Trophoblast cell (in vitro differentiated cells and primary cell): ENCODE results near the gene COX6A1.

Source experiments
- DNase-seq, 2 donors: peaks; one replicate each; pipeline ENCODE4 v3.0.0-alpha.2; 2016
- H2AFZ ChIP-seq: 2 replicates; pipeline ENCODE4 v1.6.1; 2013; ENCODE audit warnings: low read length, moderate library complexity, mild to moderate bottlenecking; ENCODE audit not compliant: insufficient read depth, poor library complexity
- H2AK5ac ChIP-seq: 2 replicates; pipeline ENCODE4 v1.6.1; 2013; ENCODE audit warnings: mild to moderate bottlenecking, low read length
- H2BK120ac ChIP-seq: 2 replicates; pipeline ENCODE4 v1.6.1; 2013; ENCODE audit warnings: low read length, mild to moderate bottlenecking, moderate library complexity; ENCODE audit not compliant: insufficient read depth, poor library complexity
- H2BK12ac ChIP-seq: 2 replicates; pipeline ENCODE4 v1.6.1; 2013; ENCODE audit warnings: mild to moderate bottlenecking, low read length, moderate library complexity
- H2BK5ac ChIP-seq: 2 replicates; pipeline ENCODE4 v1.6.1; 2013; ENCODE audit warnings: low read length, low read depth, moderate library complexity, mild to moderate bottlenecking; ENCODE audit not compliant: poor library complexity
- H3K14ac ChIP-seq: 2 replicates; pipeline ENCODE4 v1.6.1; 2013; ENCODE audit warnings: mild to moderate bottlenecking, low read length
- H3K18ac ChIP-seq: 2 replicates; pipeline ENCODE4 v1.6.1; 2013; ENCODE audit warnings: mild to moderate bottlenecking, low read length
- H3K23ac ChIP-seq: 2 replicates; pipeline ENCODE4 v1.6.1; 2013; ENCODE audit warnings: low read length
- H3K27ac ChIP-seq: 2 replicates; pipeline ENCODE4 v1.5.1; 2013; ENCODE audit warnings: low read depth, mild to moderate bottlenecking, inconsistent platforms, low read length, moderate library complexity
- H3K27me3 ChIP-seq: 2 replicates; pipeline ENCODE4 v1.6.1; 2013; ENCODE audit warnings: inconsistent platforms, mild to moderate bottlenecking, low read length, moderate library complexity; ENCODE audit not compliant: insufficient read depth
- H3K36me3 ChIP-seq, 2 experiments: 1 replicate in 1 of 2; 2 replicates in 1 of 2; pipeline ENCODE4 v1.6.1; 2013; ENCODE audit warnings: low read length in 2 of 2, mild to moderate bottlenecking in 2 of 2, moderate library complexity in 1 of 2; ENCODE audit not compliant: insufficient read depth in 2 of 2, control insufficient read depth in 1 of 2
- H3K4ac ChIP-seq: 2 replicates; pipeline ENCODE4 v1.6.1; 2013; ENCODE audit warnings: low read depth, mild to moderate bottlenecking, low read length, moderate library complexity
- H3K4me1 ChIP-seq, 2 experiments: 1 replicate in 1 of 2; 2 replicates in 1 of 2; pipeline ENCODE4 v1.6.1; 2013; ENCODE audit warnings: low read length in 2 of 2, mild to moderate bottlenecking in 2 of 2, moderate library complexity in 1 of 2; ENCODE audit not compliant: insufficient read depth in 2 of 2, control insufficient read depth in 1 of 2
- H3K4me2 ChIP-seq: 2 replicates; pipeline ENCODE4 v1.6.1; 2013; ENCODE audit warnings: inconsistent platforms, mild to moderate bottlenecking, low read length, moderate library complexity
- H3K4me3 ChIP-seq: 2 replicates; pipeline ENCODE4 v1.5.1; 2013; ENCODE audit warnings: mild to moderate bottlenecking, low read depth, low read length, inconsistent platforms
- H3K79me1 ChIP-seq: one replicate; pipeline ENCODE4 v1.6.1; 2013; ENCODE audit warnings: low read length
- H3K79me2 ChIP-seq: 2 replicates; pipeline ENCODE4 v1.6.1; 2013; ENCODE audit warnings: low read length, mild to moderate bottlenecking; ENCODE audit not compliant: control insufficient read depth, insufficient read depth, poor library complexity
- H3K9ac ChIP-seq: 2 replicates; pipeline ENCODE4 v1.6.1; 2013; ENCODE audit warnings: mild to moderate bottlenecking, low read length
- H3K9me3 ChIP-seq: 2 replicates; pipeline ENCODE4 v1.6.1; 2013; ENCODE audit warnings: low read depth, mild to moderate bottlenecking, control low read depth, inconsistent platforms, low read length; ENCODE audit not compliant: insufficient read depth
- H4K12ac ChIP-seq: 2 replicates; pipeline ENCODE4 v1.6.1; 2013; ENCODE audit warnings: low read depth, mild to moderate bottlenecking, low read length, moderate library complexity
- H4K8ac ChIP-seq: 2 replicates; pipeline ENCODE4 v1.6.1; 2013; ENCODE audit warnings: low read depth, mild to moderate bottlenecking, low read length, moderate library complexity
- H4K91ac ChIP-seq: one replicate; pipeline ENCODE4 v1.6.1; 2013; ENCODE audit warnings: low read depth, mild to moderate bottlenecking, low read length, moderate library complexity
- WGBS: extraction: QIAGEN DNeasy Blood & Tissue Kit; methylation state at CpG from one replicate; pipeline ENCODE4 v1.1.7; 2013; ENCODE audit warnings: missing lambda C conversion rate; ENCODE audit not compliant: insufficient read length, insufficient coverage; ENCODE audit errors: extremely low coverage; 5-methylcytosine and 5-hydroxymethylcytosine counted together

Gene COX6A1

GRCh38 chr12:120468325-120468820 lies 30.5 kb downstream of the COX6A1 start:
- Histone ChIP-seq H3K27me3 (no peaks in the 10 kb centered on the region), H2BK120ac (peak overlapping the region; percentile 91), H3K18ac (no peak overlapping the region), H3K9me3 (no peaks in the 10 kb centered on the region), H3K4ac (peak overlapping the region; percentile 99), H3K27ac (peak overlapping the region; percentile 88), H2BK5ac (peak overlapping the region; percentile 91), H3K14ac (no peak overlapping the region), H3K4me1 (peaks cover 4 to 8% of the 10 kb centered on the region in 2 experiments), H3K36me3 (peaks cover 16 to 27% of the 10 kb centered on the region in 2 experiments), H2BK12ac (no peak overlapping the region), H4K12ac (no peak overlapping the region), H3K79me1 (peaks cover 11% of the 10 kb centered on the region), H3K23ac (no peak overlapping the region), H2AK5ac (no peak overlapping the region), H4K8ac (peak overlapping the region; percentile 89), H4K91ac (peak overlapping the region; percentile 87), H3K79me2 (peaks cover 20% of the 10 kb centered on the region), H3K4me2 (peak overlapping the region; percentile 81), H3K9ac (peak overlapping the region; percentile 87), H3K4me3 (peak overlapping the region; percentile 99), H2AFZ (peak overlapping the region; percentile 56)
- no CpG with 5 or more reads among the region's 23 CpGs for WGBS
- DNase-seq, result peak; percentile 85 to 94

DNA sequence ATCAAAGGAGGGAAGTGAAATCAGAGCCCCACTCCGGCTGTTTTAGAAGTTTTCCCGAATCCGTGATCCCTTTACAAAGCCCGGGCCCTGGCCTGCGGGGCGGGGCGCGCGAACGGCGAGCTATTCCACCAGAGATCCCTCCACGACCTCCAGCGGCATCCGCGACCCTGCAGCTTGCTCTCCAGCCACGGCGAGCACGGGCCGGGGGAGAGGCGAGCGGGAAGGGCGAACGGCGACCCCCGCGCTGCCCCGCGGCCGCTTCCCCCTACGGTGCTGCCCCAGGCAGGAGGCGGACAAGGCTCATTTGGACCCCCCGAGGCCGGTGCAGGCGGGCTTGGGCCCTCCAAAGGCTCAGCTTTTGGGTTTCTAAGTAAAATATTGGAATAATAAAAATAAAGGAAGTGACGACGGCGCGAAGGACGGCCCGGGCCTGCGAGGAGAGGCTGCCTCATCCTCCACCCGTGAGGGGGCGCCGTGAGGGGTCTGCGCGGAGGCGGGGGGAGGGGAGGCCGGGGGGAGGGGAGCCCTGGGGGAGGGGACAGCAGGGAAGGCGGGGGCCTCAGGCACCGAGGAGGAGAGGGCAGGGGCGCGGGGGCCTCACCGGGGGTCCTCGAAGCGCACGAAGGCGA lies 31.0 kb downstream of the COX6A1 start:
- Histone ChIP-seq H3K9ac (peak overlapping the region; percentile 96), H3K18ac (peak overlapping the region; percentile 93), H2BK120ac (peak overlapping the region; percentile 91), H2BK5ac (peak overlapping the region; percentile 91), H4K91ac (peak overlapping the region; percentile 91), H3K4me3 (peak overlapping the region; percentile 99), H2BK12ac (no peak overlapping the region), H3K79me2 (peaks cover 20% of the 10 kb centered on the region), H4K8ac (peak overlapping the region; percentile 89), H3K14ac (peak overlapping the region; percentile 97), H3K4me2 (peak overlapping the region; percentile 86), H3K9me3 (no peaks in the 10 kb centered on the region), H2AFZ (peak overlapping the region; percentile 56), H3K36me3 (peaks cover 12 to 22% of the 10 kb centered on the region in 2 experiments), H3K79me1 (peaks cover 11% of the 10 kb centered on the region), H3K23ac (no peak overlapping the region), H3K4me1 (peaks cover 8 to 10% of the 10 kb centered on the region in 2 experiments), H2AK5ac (peak overlapping the region; percentile 79), H3K27ac (peak overlapping the region; percentile 88), H3K27me3 (no peaks in the 10 kb centered on the region), H4K12ac (peak overlapping the region; percentile 67), H3K4ac (peak overlapping the region; percentile 99)
- WGBS, result no CpG with 5 or more reads among the region's 57 CpGs
- DNase-seq, result no peak

- peak within 1 kb of the TSS; percentile 91 for H2BK5ac ChIP-seq
- H3K4me2 ChIP-seq, result peak within 1 kb of the TSS; percentile 86
- H2BK120ac ChIP-seq, result peak within 1 kb of the TSS; percentile 91
- peak within 1 kb of the TSS; percentile 99 for H3K4me3 ChIP-seq
- peak within 1 kb of the TSS; percentile 89 for H4K8ac ChIP-seq
- peak within 1 kb of the TSS; percentile 99 for H3K4ac ChIP-seq
- WGBS, result no CpG with 5 or more reads among the region's 88 CpGs
- peaks cover 11 to 18% of the 10 kb centered on the region in 2 experiments for H3K36me3 ChIP-seq
- H2BK12ac ChIP-seq, result no peak within 1 kb of the TSS
- H3K79me2 ChIP-seq, result peaks cover 20% of the 10 kb centered on the region
- peak within 1 kb of the TSS; percentile 96 for H3K9ac ChIP-seq
- peak within 1 kb of the TSS; percentile 97 for H3K14ac ChIP-seq
- no peaks in the 10 kb centered on the region for H3K9me3 ChIP-seq
- H3K27me3 ChIP-seq, result no peaks in the 10 kb centered on the region
- H3K79me1 ChIP-seq, result peaks cover 11% of the 10 kb centered on the region
- peak; percentile 96 to 99 for DNase-seq
- H4K91ac ChIP-seq, result peak within 1 kb of the TSS; percentile 91
- H3K4me1 ChIP-seq, result peaks cover 10 to 13% of the 10 kb centered on the region in 2 experiments
- no peak within 1 kb of the TSS for H3K23ac ChIP-seq
- peak within 1 kb of the TSS; percentile 67 for H4K12ac ChIP-seq
- H3K18ac ChIP-seq, result peak within 1 kb of the TSS; percentile 93
- peak within 1 kb of the TSS; percentile 79 for H2AK5ac ChIP-seq
- H3K27ac ChIP-seq, result peak within 1 kb of the TSS; percentile 88
- H2AFZ ChIP-seq, result peak within 1 kb of the TSS; percentile 81
These were observed 31.7 kb downstream of the COX6A1 start, which contains the start of gene SRSF9 for GRCh38 chr12:120469450-120470149. Gene SRSF9 (minus strand): TSS chr12:120469748. CDS start chr12:120469609, 139 bp downstream.

DNA sequence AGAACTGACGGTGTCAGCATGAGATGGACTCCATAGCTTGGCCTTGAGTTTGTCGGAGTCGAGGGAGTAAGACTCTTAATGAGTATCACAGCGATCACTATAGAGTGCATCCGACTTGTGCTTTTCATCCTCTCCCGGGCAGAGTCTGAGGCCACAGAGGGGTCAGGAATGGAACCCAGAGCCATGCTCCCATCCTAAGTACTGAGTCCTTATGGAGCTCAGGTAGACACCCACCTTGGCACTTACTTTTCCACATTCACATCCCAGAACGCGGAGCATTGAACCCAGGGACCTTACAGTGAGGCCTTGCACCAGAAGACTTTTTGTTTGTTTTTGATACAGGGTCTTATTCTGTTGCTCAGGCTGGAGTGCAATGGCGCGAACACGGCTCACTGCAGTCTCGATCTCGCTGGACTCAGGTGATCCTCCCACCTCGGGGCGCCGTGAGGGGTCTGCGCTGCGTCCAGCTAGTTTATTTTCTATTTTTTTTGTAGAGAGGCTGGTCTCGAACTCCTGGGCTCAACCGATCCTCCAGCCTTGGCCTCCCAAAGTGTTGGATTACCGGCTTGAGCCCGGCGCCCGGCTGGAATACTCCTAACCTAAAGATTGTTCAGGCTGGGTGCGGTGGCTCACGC lies 32.4 kb downstream of the COX6A1 start:
- peaks cover 20% of the 10 kb centered on the region for H3K79me2 ChIP-seq
- H3K9me3 ChIP-seq, result no peaks in the 10 kb centered on the region
- peak overlapping the region; percentile 87 for H3K9ac ChIP-seq
- peaks cover 10 to 16% of the 10 kb centered on the region in 2 experiments for H3K4me1 ChIP-seq
- H2BK120ac ChIP-seq, result peak overlapping the region; percentile 15
- no peaks in the 10 kb centered on the region for H3K27me3 ChIP-seq
- H3K4me3 ChIP-seq, result peak overlapping the region; percentile 83
- H3K4me2 ChIP-seq, result peak overlapping the region; percentile 86
- peak overlapping the region; percentile 17 for H2BK5ac ChIP-seq
- H3K18ac ChIP-seq, result peak overlapping the region; percentile 49
- peak overlapping the region; percentile 59 for H4K8ac ChIP-seq
- H3K79me1 ChIP-seq, result peaks cover 11% of the 10 kb centered on the region
- no peak overlapping the region for H3K23ac ChIP-seq
- peak overlapping the region; percentile 2 for H3K27ac ChIP-seq
- peak overlapping the region; percentile 81 for H2AFZ ChIP-seq
- H3K36me3 ChIP-seq, result peaks cover 11 to 14% of the 10 kb centered on the region in 2 experiments
- H4K12ac ChIP-seq, result peak overlapping the region; percentile 23
- H3K4ac ChIP-seq, result peak overlapping the region; percentile 42
- peak in 1 of 2 donors; percentile 21 for DNase-seq
- H2AK5ac ChIP-seq, result no peak overlapping the region
- peak overlapping the region; percentile 52 for H4K91ac ChIP-seq
- no CpG with 5 or more reads among the region's 26 CpGs for WGBS
- peak overlapping the region; percentile 44 for H3K14ac ChIP-seq
- no peak overlapping the region for H2BK12ac ChIP-seq
